ENCODE measurements around the gene DAB1. TPM values are rescaled to one million over a fixed set of nuclear protein-coding genes. Genes with fewer than 3 reads are reported as not detected.

The DAB1 gene
- total RNA-seq, 1 experiment from 2014 or later, result not detected

DNA sequence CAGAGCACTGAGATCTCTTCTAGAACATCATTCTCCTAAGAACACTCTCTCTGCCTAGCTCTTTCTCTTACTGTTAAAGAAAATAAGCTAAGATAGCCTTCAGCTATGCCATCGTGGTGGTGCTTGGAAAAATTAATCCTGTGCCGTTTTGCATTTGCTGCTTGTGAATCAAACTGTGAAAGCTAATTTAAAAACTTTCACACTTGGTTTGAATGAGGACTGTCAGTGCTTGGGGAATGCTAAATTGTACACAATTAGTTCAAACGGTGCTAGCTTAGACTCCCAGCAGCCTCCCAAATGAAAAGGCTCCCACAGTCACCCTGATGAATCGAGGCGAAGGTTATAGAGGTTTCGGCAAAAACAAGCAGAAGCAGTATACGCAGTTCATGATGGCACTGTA is 79.6 kb downstream of the DAB1 start:
- ChIA-PET RAD21 (ENCODE audit: low non-redundant PET in 1 of 2, low total read pairs in 2 of 2, uncharacterized antibody in 2 of 2, unreplicated experiment in 2 of 2) (no interaction called here), CTCF (no interaction called here), POLR2A (no interaction called here)
- Histone ChIP-seq H3K27me3 (ENCODE audit: insufficient read depth, low read length) (no peaks in the 10 kb centered on the region; the same call in 1 of the 2 replicates), H3K79me2 (ENCODE audit: insufficient read depth, low read length) (no peaks in the 10 kb centered on the region), H4K20me1 (ENCODE audit: insufficient read depth) (no peaks in the 10 kb centered on the region), H3K9ac (ENCODE audit: low read length) (no peak overlapping the region), H2AFZ (ENCODE audit: low read depth, low read length, poor library complexity, severe bottlenecking) (no peak overlapping the region), H3K4me3 (replicated peaks in 1 of 2; ENCODE audit: low read depth in 1 of 2, low read length in 2 of 2) (no peak overlapping the region), H3K4me2 (ENCODE audit: low read length) (no peak overlapping the region), H3K9me2 (ENCODE audit: insufficient read depth) (no peaks in the 10 kb centered on the region), H3K4me1 (ENCODE audit: control insufficient read depth in 1 of 2, insufficient read depth in 2 of 2, low read length in 2 of 2) (no peaks in the 10 kb centered on the region), H3K36me3 (ENCODE audit: control insufficient read depth in 1 of 2, insufficient read depth in 2 of 2, low read length in 2 of 2) (no peaks in the 10 kb centered on the region), H3K27ac (ENCODE audit: low read depth, low read length) (no peak overlapping the region), H3K9me3 (ENCODE audit: control insufficient read depth in 1 of 2, insufficient read depth in 1 of 2, low read depth in 1 of 2, low read length in 2 of 2) (no peaks in the 10 kb centered on the region)
- no peak for DNase-seq (ENCODE audit: low read depth, low spot score)
- BruUV-seq (replicated peaks), result no TSS peak
- no peak for ATAC-seq
- intact Hi-C loops (cut with micrococcal nuclease), result no loop called here
- no peak for TF ChIP-seq TCF7L2 (IDR thresholded peaks at IDR 0.05; ENCODE audit: borderline replicate concordance, extremely low read depth, insufficient read depth, insufficient read length)
- TF ChIP-seq EGR1 (IDR thresholded peaks at IDR 0.05; ENCODE audit: low read depth), result no peak
- TF ChIP-seq JUND (IDR thresholded peaks at IDR 0.05), result no peak
- TF ChIP-seq, protein P1, sequence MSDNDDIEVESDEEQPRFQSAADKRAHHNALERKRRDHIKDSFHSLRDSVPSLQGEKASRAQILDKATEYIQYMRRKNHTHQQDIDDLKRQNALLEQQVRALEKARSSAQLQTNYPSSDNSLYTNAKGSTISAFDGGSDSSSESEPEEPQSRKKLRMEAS (IDR thresholded peaks at IDR 0.05), result no peak
- no peak for TF ChIP-seq ZNF274 (IDR thresholded peaks at IDR 0.05; ENCODE audit: low read depth, low read length)
- TF ChIP-seq, protein P2, sequence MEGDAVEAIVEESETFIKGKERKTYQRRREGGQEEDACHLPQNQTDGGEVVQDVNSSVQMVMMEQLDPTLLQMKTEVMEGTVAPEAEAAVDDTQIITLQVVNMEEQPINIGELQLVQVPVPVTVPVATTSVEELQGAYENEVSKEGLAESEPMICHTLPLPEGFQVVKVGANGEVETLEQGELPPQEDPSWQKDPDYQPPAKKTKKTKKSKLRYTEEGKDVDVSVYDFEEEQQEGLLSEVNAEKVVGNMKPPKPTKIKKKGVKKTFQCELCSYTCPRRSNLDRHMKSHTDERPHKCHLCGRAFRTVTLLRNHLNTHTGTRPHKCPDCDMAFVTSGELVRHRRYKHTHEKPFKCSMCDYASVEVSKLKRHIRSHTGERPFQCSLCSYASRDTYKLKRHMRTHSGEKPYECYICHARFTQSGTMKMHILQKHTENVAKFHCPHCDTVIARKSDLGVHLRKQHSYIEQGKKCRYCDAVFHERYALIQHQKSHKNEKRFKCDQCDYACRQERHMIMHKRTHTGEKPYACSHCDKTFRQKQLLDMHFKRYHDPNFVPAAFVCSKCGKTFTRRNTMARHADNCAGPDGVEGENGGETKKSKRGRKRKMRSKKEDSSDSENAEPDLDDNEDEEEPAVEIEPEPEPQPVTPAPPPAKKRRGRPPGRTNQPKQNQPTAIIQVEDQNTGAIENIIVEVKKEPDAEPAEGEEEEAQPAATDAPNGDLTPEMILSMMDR (IDR thresholded peaks at IDR 0.05 in 2 of 3, conservative IDR thresholded peaks at IDR 0.05 in 1 of 3; ENCODE audit: borderline replicate concordance in 1 of 3, insufficient read depth in 1 of 3, low read depth in 2 of 3, low read length in 2 of 3), result no peak
- no peak for TF ChIP-seq CBX3 (IDR thresholded peaks at IDR 0.05; ENCODE audit: low read depth)
- TF ChIP-seq CEBPB (IDR thresholded peaks at IDR 0.05; ENCODE audit: low read depth), result no peak
- TF ChIP-seq, protein P3, sequence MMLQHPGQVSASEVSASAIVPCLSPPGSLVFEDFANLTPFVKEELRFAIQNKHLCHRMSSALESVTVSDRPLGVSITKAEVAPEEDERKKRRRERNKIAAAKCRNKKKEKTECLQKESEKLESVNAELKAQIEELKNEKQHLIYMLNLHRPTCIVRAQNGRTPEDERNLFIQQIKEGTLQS (IDR thresholded peaks at IDR 0.05), result no peak
- no peak for TF ChIP-seq SIN3A (IDR thresholded peaks at IDR 0.05; ENCODE audit: low read depth)
- no peak for TF ChIP-seq EZH2 (IDR thresholded peaks at IDR 0.05)
- TF ChIP-seq, protein P4, sequence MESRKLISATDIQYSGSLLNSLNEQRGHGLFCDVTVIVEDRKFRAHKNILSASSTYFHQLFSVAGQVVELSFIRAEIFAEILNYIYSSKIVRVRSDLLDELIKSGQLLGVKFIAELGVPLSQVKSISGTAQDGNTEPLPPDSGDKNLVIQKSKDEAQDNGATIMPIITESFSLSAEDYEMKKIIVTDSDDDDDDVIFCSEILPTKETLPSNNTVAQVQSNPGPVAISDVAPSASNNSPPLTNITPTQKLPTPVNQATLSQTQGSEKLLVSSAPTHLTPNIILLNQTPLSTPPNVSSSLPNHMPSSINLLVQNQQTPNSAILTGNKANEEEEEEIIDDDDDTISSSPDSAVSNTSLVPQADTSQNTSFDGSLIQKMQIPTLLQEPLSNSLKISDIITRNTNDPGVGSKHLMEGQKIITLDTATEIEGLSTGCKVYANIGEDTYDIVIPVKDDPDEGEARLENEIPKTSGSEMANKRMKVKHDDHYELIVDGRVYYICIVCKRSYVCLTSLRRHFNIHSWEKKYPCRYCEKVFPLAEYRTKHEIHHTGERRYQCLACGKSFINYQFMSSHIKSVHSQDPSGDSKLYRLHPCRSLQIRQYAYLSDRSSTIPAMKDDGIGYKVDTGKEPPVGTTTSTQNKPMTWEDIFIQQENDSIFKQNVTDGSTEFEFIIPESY (IDR thresholded peaks at IDR 0.05; ENCODE audit: extremely low read depth, insufficient replicate concordance, low read length), result no peak
- no peak for TF ChIP-seq EZH2phosphoT487 (IDR thresholded peaks at IDR 0.05; ENCODE audit: borderline replicate concordance)
- TF ChIP-seq, protein P5, sequence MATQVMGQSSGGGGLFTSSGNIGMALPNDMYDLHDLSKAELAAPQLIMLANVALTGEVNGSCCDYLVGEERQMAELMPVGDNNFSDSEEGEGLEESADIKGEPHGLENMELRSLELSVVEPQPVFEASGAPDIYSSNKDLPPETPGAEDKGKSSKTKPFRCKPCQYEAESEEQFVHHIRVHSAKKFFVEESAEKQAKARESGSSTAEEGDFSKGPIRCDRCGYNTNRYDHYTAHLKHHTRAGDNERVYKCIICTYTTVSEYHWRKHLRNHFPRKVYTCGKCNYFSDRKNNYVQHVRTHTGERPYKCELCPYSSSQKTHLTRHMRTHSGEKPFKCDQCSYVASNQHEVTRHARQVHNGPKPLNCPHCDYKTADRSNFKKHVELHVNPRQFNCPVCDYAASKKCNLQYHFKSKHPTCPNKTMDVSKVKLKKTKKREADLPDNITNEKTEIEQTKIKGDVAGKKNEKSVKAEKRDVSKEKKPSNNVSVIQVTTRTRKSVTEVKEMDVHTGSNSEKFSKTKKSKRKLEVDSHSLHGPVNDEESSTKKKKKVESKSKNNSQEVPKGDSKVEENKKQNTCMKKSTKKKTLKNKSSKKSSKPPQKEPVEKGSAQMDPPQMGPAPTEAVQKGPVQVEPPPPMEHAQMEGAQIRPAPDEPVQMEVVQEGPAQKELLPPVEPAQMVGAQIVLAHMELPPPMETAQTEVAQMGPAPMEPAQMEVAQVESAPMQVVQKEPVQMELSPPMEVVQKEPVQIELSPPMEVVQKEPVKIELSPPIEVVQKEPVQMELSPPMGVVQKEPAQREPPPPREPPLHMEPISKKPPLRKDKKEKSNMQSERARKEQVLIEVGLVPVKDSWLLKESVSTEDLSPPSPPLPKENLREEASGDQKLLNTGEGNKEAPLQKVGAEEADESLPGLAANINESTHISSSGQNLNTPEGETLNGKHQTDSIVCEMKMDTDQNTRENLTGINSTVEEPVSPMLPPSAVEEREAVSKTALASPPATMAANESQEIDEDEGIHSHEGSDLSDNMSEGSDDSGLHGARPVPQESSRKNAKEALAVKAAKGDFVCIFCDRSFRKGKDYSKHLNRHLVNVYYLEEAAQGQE (IDR thresholded peaks at IDR 0.05; ENCODE audit: low read depth), result no peak

Measured in HCT116 (cell line).